Skeletal muscle tissue (tissue), 4 donors: ENCODE data around the gene TRMU. TPM values are rescaled to one million over a fixed set of nuclear protein-coding genes. Genes with fewer than 3 reads are reported as not detected.
"Not testable (repeated sequence)": the region's sequence is repeated elsewhere in the genome, so short reads cannot be mapped to it uniquely, and the experiment has no call there.

Experiments used
- H3K27ac ChIP-seq: one replicate; pipeline ENCODE4 v1.7.0; 2013; ENCODE audit warnings: mild to moderate bottlenecking, low read depth, low read length, inconsistent platforms
- H3K27me3 ChIP-seq, 3 donors: one replicate each; pipeline ENCODE4 v1.7.0; 2013; ENCODE audit warnings: low read length in 3 of 3; ENCODE audit not compliant: control insufficient read depth in 3 of 3, insufficient read depth in 3 of 3
- H3K36me3 ChIP-seq, 3 donors: one replicate each; pipeline ENCODE4 v1.7.0; 2013; ENCODE audit warnings: low read length in 3 of 3; ENCODE audit not compliant: control insufficient read depth in 3 of 3, insufficient read depth in 3 of 3
- H3K4me1 ChIP-seq, 3 donors: one replicate each; pipeline ENCODE4 v1.7.0; 2013; ENCODE audit warnings: low read length in 3 of 3, mild to moderate bottlenecking in 3 of 3; ENCODE audit not compliant: control insufficient read depth in 3 of 3, insufficient read depth in 3 of 3
- H3K4me3 ChIP-seq, 3 donors: one replicate each; pipeline ENCODE4 v1.7.0; 2013; ENCODE audit warnings: low read length in 3 of 3
- H3K9ac ChIP-seq, 3 donors: one replicate each; pipeline ENCODE4 v1.7.0; 2013; ENCODE audit warnings: low read length in 3 of 3, mild to moderate bottlenecking in 3 of 3, moderate library complexity in 2 of 3, low read depth in 1 of 3
- H3K9me3 ChIP-seq, 3 donors: one replicate each; pipeline ENCODE4 v1.7.0; 2013; ENCODE audit warnings: low read length in 3 of 3; ENCODE audit not compliant: control insufficient read depth in 3 of 3
- total RNA-seq: library from RNA; depleted of rRNA; stranded (reverse); fragments of >200 nt; gene quantifications from one replicate; pipeline ENCODE4 v1.2.3, GENCODE V29; 2014
- donor health status: Osteomylitis.

Gene TRMU
- total RNA-seq, 1 donor from 2014 or later, result 16.7 TPM

GRCh38 chr22:46403880-46404279 lies 68.4 kb downstream of the TRMU start:
- not testable (repeated sequence) for H3K4me3 ChIP-seq, H3K27me3 ChIP-seq, H3K36me3 ChIP-seq, H3K4me1 ChIP-seq, H3K27ac ChIP-seq, H3K9ac ChIP-seq, H3K9me3 ChIP-seq

GRCh38 chr22:46405901-46406300 lies 70.4 kb downstream of the TRMU start:
- Histone ChIP-seq H3K9ac (no peak overlapping the region), H3K4me3 (no peak overlapping the region), H3K9me3 (no peaks in the 10 kb centered on the region), H3K27ac (no peak overlapping the region), H3K4me1 (no peaks in the 10 kb centered on the region), H3K36me3 (no peaks in the 10 kb centered on the region), H3K27me3 (peaks cover 0 to 8% (median 6%) of the 10 kb centered on the region in 3 donors)

- H3K4me3 ChIP-seq, result no peak overlapping the region
- H3K27ac ChIP-seq, result no peak overlapping the region
- no peaks in the 10 kb centered on the region for H3K9me3 ChIP-seq
- H3K27me3 ChIP-seq, result peaks cover 0 to 11% (median 6%) of the 10 kb centered on the region in 3 donors
- no peaks in the 10 kb centered on the region for H3K4me1 ChIP-seq
- H3K9ac ChIP-seq, result no peak overlapping the region
- H3K36me3 ChIP-seq, result no peaks in the 10 kb centered on the region
Observed at GRCh38 chr22:46406349-46406748, 70.8 kb downstream of the TRMU start.

- H3K27ac ChIP-seq, result no peak overlapping the region
- H3K27me3 ChIP-seq, result peaks cover 2 to 15% (median 8%) of the 10 kb centered on the region in 3 donors
- H3K4me3 ChIP-seq, result no peak overlapping the region
- no peak overlapping the region for H3K9ac ChIP-seq
- no peaks in the 10 kb centered on the region for H3K9me3 ChIP-seq
- no peaks in the 10 kb centered on the region for H3K4me1 ChIP-seq
- H3K36me3 ChIP-seq, result no peaks in the 10 kb centered on the region
Observed at GRCh38 chr22:46406791-46407190, 71.3 kb downstream of the TRMU start.

Other genes starting within 250 kb of the TRMU start
- gene PPARA, start 185.2 kb upstream of the TRMU start, total RNA-seq, result 18.8 TPM
- gene CDPF1, start 85.4 kb upstream of the TRMU start, total RNA-seq, result 14.6 TPM
- gene PKDREJ, start 72.4 kb upstream of the TRMU start, total RNA-seq, result not detected
- gene TTC38, start 67.7 kb upstream of the TRMU start, total RNA-seq, result 18.3 TPM
- gene GTSE1, start 38.8 kb upstream of the TRMU start, total RNA-seq, result 3.1 TPM
- gene CELSR1, start 201.9 kb downstream of the TRMU start, total RNA-seq, result 2.1 TPM